Activated CD4-positive, alpha-beta memory T cell treated with anti-CD3 and anti-CD28 coated beads for 36 hours (primary cell): ENCODE results near the gene HNRNPH3. TPM values are rescaled to one million over a fixed set of nuclear protein-coding genes. Genes with fewer than 3 reads are reported as not detected.
A peak's percentile ranks its signal among the peaks of the same experiment; 100 is the strongest.

Experiments used
- CTCF ChIA-PET: fragments of 350-600 bp; sonication (Branson Sonifier 250); formaldehyde crosslinking; loops from one replicate; lab custom pipeline; 2021; ENCODE audit warnings: antibody characterized with exemption, inconsistent platforms; lab: Charles Lee
- POLR2A ChIA-PET: fragments of 350-600 bp; sonication (Branson Sonifier 250); formaldehyde crosslinking; loops from one replicate; lab custom pipeline; 2021; ENCODE audit warnings: antibody characterized with exemption; lab: Charles Lee
- DNase-seq: peaks from one replicate; pipeline ENCODE4 v3.0.0-alpha.2; 2020
- H3K27ac Mint-ChIP-seq: one replicate; pipeline ENCODE4 v1.8.0; 2021; ENCODE audit warnings: mixed read lengths
- H3K27me3 Mint-ChIP-seq: one replicate; pipeline ENCODE4 v1.8.0; 2021; ENCODE audit warnings: mixed read lengths
- H3K36me3 Mint-ChIP-seq: one replicate; pipeline ENCODE4 v1.8.0; 2021; ENCODE audit warnings: mixed read lengths
- H3K4me1 Mint-ChIP-seq: one replicate; pipeline ENCODE4 v1.8.0; 2021; ENCODE audit warnings: low read depth, mixed read lengths
- H3K4me3 Mint-ChIP-seq: one replicate; pipeline ENCODE4 v1.8.0; 2021; ENCODE audit warnings: mild to moderate bottlenecking, mixed read lengths
- H3K9me3 Mint-ChIP-seq: one replicate; pipeline ENCODE4 v1.8.0; 2021; ENCODE audit warnings: mixed read lengths
- intact Hi-C: fragments of 100-400 bp; cut with micrococcal nuclease; formaldehyde crosslinking; loops from one replicate; pipeline ENCODE4 v1.15.1; 2023
- total RNA-seq, 2 experiments: library from RNA; stranded (reverse); gene quantifications; one replicate each; pipeline ENCODE4 v1.2.3, GENCODE V29; 2021

HNRNPH3 gene
- total RNA-seq, 2 experiments from 2014 or later: 140 to 144 TPM

GRCh38 chr10:68333058-68333395 lies 1.2 kb downstream of the HNRNPH3 start:
- DNase-seq: no peak
- Mint-ChIP-seq H3K4me3 (peak overlapping the region; percentile 100), H3K9me3 (no peaks in the 10 kb centered on the region), H3K27ac (peak overlapping the region; percentile 100), H3K4me1 (peaks cover 45% of the 10 kb centered on the region), H3K36me3 (peaks cover 45% of the 10 kb centered on the region), H3K27me3 (peaks cover 3% of the 10 kb centered on the region)
- CTCF ChIA-PET: interaction anchor here (0.6 to 1.5 kb wide), 9 partner anchors 8 to 622 kb away, joined by 3 to 7 read pairs (median 3); no protein-coding TSS in a partner anchor
- intact Hi-C loops: loop anchor here (2.0 to 5.0 kb wide), 5 partner anchors 74 to 624 kb away; partner anchors contain the start of genes CCAR1, DDX21, RUFY2 and SLC25A16
- POLR2A ChIA-PET: interaction anchor here (0.7 to 2.1 kb wide), 9 partner anchors 15 to 623 kb away, joined by 3 to 11 read pairs (median 5); partner anchors contain the start of genes DDX21, DDX50, DNA2 and RUFY2

- DNase-seq: no peak
- ChIA-PET POLR2A (interaction anchor here (0.6 to 2.1 kb wide), 7 partner anchors 12 to 570 kb away, joined by 3 to 11 read pairs (median 4); partner anchors contain the start of genes DDX50 and DNA2), CTCF (interaction anchor here (0.6 to 2.6 kb wide), 10 partner anchors 8 to 622 kb away, joined by 3 to 14 read pairs (median 3); partner anchors contain the start of gene RUFY2)
- Mint-ChIP-seq H3K9me3 (no peaks in the 10 kb centered on the region), H3K4me3 (peak overlapping the region; percentile 100), H3K4me1 (peaks cover 45% of the 10 kb centered on the region), H3K36me3 (peaks cover 50% of the 10 kb centered on the region), H3K27me3 (peaks cover 3% of the 10 kb centered on the region), H3K27ac (peak overlapping the region; percentile 100)
- intact Hi-C loops: loop anchor here (2.0 to 5.0 kb wide), 5 partner anchors 74 to 624 kb away; partner anchors contain the start of genes CCAR1, DDX21, RUFY2 and SLC25A16
Measured at GRCh38 chr10:68333440-68334431, 1.9 kb downstream of the HNRNPH3 start.

- H3K9me3 Mint-ChIP-seq: no peaks in the 10 kb centered on the region
- intact Hi-C loops: loop anchor here (1.0 to 5.0 kb wide), 4 partner anchors 10 to 622 kb away; partner anchors contain the start of genes DDX21 and RUFY2
- H3K4me3 Mint-ChIP-seq: peak overlapping the region; percentile 100
- DNase-seq: no peak
- peaks cover 3% of the 10 kb centered on the region for H3K27me3 Mint-ChIP-seq
- H3K4me1 Mint-ChIP-seq: peaks cover 50% of the 10 kb centered on the region
- peaks cover 61% of the 10 kb centered on the region for H3K36me3 Mint-ChIP-seq
- ChIA-PET CTCF (interaction anchor here (1.3 to 2.6 kb wide), 2 partner anchors 14 to 72 kb away, joined by 5 to 14 read pairs; partner anchors contain the start of gene RUFY2), POLR2A (interaction anchor here (0.6 kb wide), 1 partner anchor 20 kb away, joined by 3 read pairs; no protein-coding TSS in a partner anchor)
- peak overlapping the region; percentile 100 for H3K27ac Mint-ChIP-seq
Measured at GRCh38 chr10:68334672-68335467, 3.0 kb downstream of the HNRNPH3 start.

- no peak for DNase-seq
- POLR2A ChIA-PET: no interaction called here
- peak overlapping the region; percentile 71 for H3K27ac Mint-ChIP-seq
- peaks cover 2% of the 10 kb centered on the region for H3K27me3 Mint-ChIP-seq
- intact Hi-C loops: no loop called here
- CTCF ChIA-PET: no interaction called here
- H3K4me3 Mint-ChIP-seq: peak overlapping the region; percentile 69
- peaks cover 76% of the 10 kb centered on the region for H3K36me3 Mint-ChIP-seq
- H3K4me1 Mint-ChIP-seq: peaks cover 51% of the 10 kb centered on the region
- no peaks in the 10 kb centered on the region for H3K9me3 Mint-ChIP-seq
Measured at GRCh38 chr10:68336754-68337351, 5.0 kb downstream of the HNRNPH3 start.

- CTCF ChIA-PET: interaction anchor here (0.8 to 1.6 kb wide), 3 partner anchors 8 to 66 kb away, joined by 3 to 9 read pairs (median 3); partner anchors contain the start of genes PBLD and RUFY2
- no peak for DNase-seq
- intact Hi-C loops: no loop called here
- H3K4me1 Mint-ChIP-seq: peaks cover 48% of the 10 kb centered on the region
- no peak overlapping the region for H3K4me3 Mint-ChIP-seq
- H3K27me3 Mint-ChIP-seq: no peaks in the 10 kb centered on the region
- POLR2A ChIA-PET: interaction anchor here (0.8 to 0.9 kb wide), 2 partner anchors 7 to 9 kb away, joined by 3 to 5 read pairs; partner anchors contain the start of gene HNRNPH3
- H3K9me3 Mint-ChIP-seq: no peaks in the 10 kb centered on the region
- H3K27ac Mint-ChIP-seq: peak overlapping the region; percentile 57
- H3K36me3 Mint-ChIP-seq: peaks cover 69% of the 10 kb centered on the region
Measured at GRCh38 chr10:68340358-68341080, 8.7 kb downstream of the HNRNPH3 start.

- peaks cover 35% of the 10 kb centered on the region for H3K4me1 Mint-ChIP-seq
- no peaks in the 10 kb centered on the region for H3K27me3 Mint-ChIP-seq
- peaks cover 58% of the 10 kb centered on the region for H3K36me3 Mint-ChIP-seq
- H3K9me3 Mint-ChIP-seq: no peaks in the 10 kb centered on the region
- H3K4me3 Mint-ChIP-seq: no peak overlapping the region
- H3K27ac Mint-ChIP-seq: no peak overlapping the region
- POLR2A ChIA-PET: no interaction called here
- DNase-seq: no peak
- intact Hi-C loops: no loop called here
- CTCF ChIA-PET: interaction anchor here (1.1 kb wide), 1 partner anchor 130 kb away, joined by 3 read pairs; no protein-coding TSS in a partner anchor
Measured at GRCh38 chr10:68342909-68343516, 11.1 kb downstream of the HNRNPH3 start.

- H3K27me3 Mint-ChIP-seq: no peaks in the 10 kb centered on the region
- peaks cover 39% of the 10 kb centered on the region for H3K36me3 Mint-ChIP-seq
- DNase-seq: no peak
- POLR2A ChIA-PET: interaction anchor here (1.0 kb wide), 1 partner anchor 12 kb away, joined by 3 read pairs; no protein-coding TSS in a partner anchor
- peaks cover 24% of the 10 kb centered on the region for H3K4me1 Mint-ChIP-seq
- no peak overlapping the region for H3K4me3 Mint-ChIP-seq
- intact Hi-C loops: loop anchor here (1.0 kb wide), 1 partner anchor 10 kb away; no protein-coding TSS in a partner anchor
- H3K27ac Mint-ChIP-seq: peak overlapping the region; percentile 15
- H3K9me3 Mint-ChIP-seq: no peaks in the 10 kb centered on the region
- CTCF ChIA-PET: interaction anchor here (0.8 to 1.0 kb wide), 2 partner anchors 12 to 133 kb away, joined by 3 read pairs; no protein-coding TSS in a partner anchor
Measured at GRCh38 chr10:68345621-68346020, 13.8 kb downstream of the HNRNPH3 start.

- intact Hi-C loops: no loop called here
- no peak for DNase-seq
- Mint-ChIP-seq H3K27ac (no peak overlapping the region), H3K27me3 (no peaks in the 10 kb centered on the region), H3K4me1 (peaks cover 16% of the 10 kb centered on the region), H3K36me3 (peaks cover 30% of the 10 kb centered on the region), H3K9me3 (no peaks in the 10 kb centered on the region), H3K4me3 (no peak overlapping the region)
- CTCF ChIA-PET: interaction anchor here (1.1 to 2.4 kb wide), 2 partner anchors 130 to 134 kb away, joined by 3 to 6 read pairs; no protein-coding TSS in a partner anchor
- POLR2A ChIA-PET: no interaction called here
Measured at GRCh38 chr10:68346774-68347173, 14.9 kb downstream of the HNRNPH3 start.

GRCh38 chr10:68348265-68348741 lies 16.4 kb downstream of the HNRNPH3 start:
- CTCF ChIA-PET: interaction anchor here (0.6 to 2.4 kb wide), 30 partner anchors 9 to 997 kb away, joined by 3 to 26 read pairs (median 4); partner anchors contain the start of genes DNA2, HNRNPH3, PBLD and RUFY2
- H3K36me3 Mint-ChIP-seq: peaks cover 22% of the 10 kb centered on the region

More at GRCh38 chr10:68348265-68348741, 16.4 kb downstream of the HNRNPH3 start:
- intact Hi-C loops: loop anchor here (2.0 kb wide), 1 partner anchor 136 kb away; no protein-coding TSS in a partner anchor
- Mint-ChIP-seq H3K27me3 (no peaks in the 10 kb centered on the region), H3K4me3 (no peak overlapping the region), H3K27ac (peak overlapping the region; percentile 29), H3K9me3 (no peaks in the 10 kb centered on the region), H3K4me1 (peaks cover 10% of the 10 kb centered on the region)
- POLR2A ChIA-PET: interaction anchor here (0.6 to 1.0 kb wide), 3 partner anchors 8 to 16 kb away, joined by 3 to 5 read pairs (median 3); partner anchors contain the start of genes HNRNPH3 and PBLD
- peak; percentile 58 for DNase-seq
